ENCODE data around the gene CUBN.

GRCh38 chr10:16890691-16891090, 238.9 kb downstream of the CUBN start:
- TF ChIP-seq POLR2A (IDR thresholded peaks at IDR 0.05) (no peak), EP300 (IDR thresholded peaks at IDR 0.05) (no peak)
